ENCODE results near the gene TSNAX.
A peak's percentile ranks its signal among the peaks of the same experiment; 100 is the strongest.

- TF ChIP-seq CTCF (IDR thresholded peaks at IDR 0.05) (peak; percentile 53), RAD21 (IDR thresholded peaks at IDR 0.05; ENCODE audit: low read length) (peak; percentile 74), GATA2 (CRISPR knock-in tag; IDR thresholded peaks at IDR 0.05) (no peak), USF2 (IDR thresholded peaks at IDR 0.05; ENCODE audit: borderline replicate concordance, low read depth, low read length) (no peak), TCF12 (IDR thresholded peaks at IDR 0.05) (no peak), RFX5 (IDR thresholded peaks at IDR 0.05; ENCODE audit: low read length) (no peak), POLR2AphosphoS5 (IDR thresholded peaks at IDR 0.05; ENCODE audit: low read depth, low read length) (no peak), YY1 (IDR thresholded peaks at IDR 0.05; ENCODE audit: low read depth) (no peak), FOXJ3 (CRISPR knock-in tag; IDR thresholded peaks at IDR 0.05) (no peak), MXI1 (IDR thresholded peaks at IDR 0.05; ENCODE audit: low read depth, low read length) (no peak), JUND (IDR thresholded peaks at IDR 0.05) (no peak), REST (IDR thresholded peaks at IDR 0.05; ENCODE audit: low read depth, low read length) (no peak), TAF1 (IDR thresholded peaks at IDR 0.05; ENCODE audit: borderline replicate concordance, low read depth, low read length) (no peak)
These were observed 55.6 kb downstream of the TSNAX start for GRCh38 chr1:231584117-231584516.
